ENCODE results near the gene SCAND1. TPM values are rescaled to one million over a fixed set of nuclear protein-coding genes. Genes with fewer than 3 reads are reported as not detected.

SCAND1 gene
- total and polyA plus RNA-seq, 9 of the 15 experiments (the other 6 are each of a cell fraction or from before 2014, with no cell fraction given) = 0.08 to 94.0 (median 5.8) TPM

GRCh38 chr20:35929301-35929700 lies 25.0 kb downstream of the SCAND1 start:
- 100% methylated on average over 2 of the region's 2 CpGs for WGBS (ENCODE audit: insufficient coverage, low coverage, missing lambda C conversion rate)
- Histone ChIP-seq H3K4me3 (no peak overlapping the region), H3K4me2 (ENCODE audit: insufficient read depth, low read length) (no peak overlapping the region), H3K79me2 (ENCODE audit: control insufficient read depth, insufficient read depth, low read length) (no peaks in the 10 kb centered on the region), H3K4me1 (replicated peaks in 1 of 2; ENCODE audit: control insufficient read depth in 2 of 2, insufficient read depth in 2 of 2, low read length in 2 of 2) (no peaks in the 10 kb centered on the region), H2AFZ (ENCODE audit: low read depth, low read length) (no peak overlapping the region), H3K9me3 (replicated peaks; ENCODE audit: control insufficient read depth, insufficient read depth, low read depth, low read length) (no peaks in the 10 kb centered on the region), H3K9me1 (ENCODE audit: control insufficient read depth, insufficient read depth, low read length) (no peaks in the 10 kb centered on the region), H3K27ac (ENCODE audit: extremely low read depth, low read depth, low read length) (no peak overlapping the region), H3K36me3 (ENCODE audit: control insufficient read depth, insufficient read depth, low read length) (peaks cover 43% of the 10 kb centered on the region; the same call in 2 of the 3 replicates), H3K9ac (ENCODE audit: insufficient read depth in 1 of 2, low read depth in 2 of 2, low read length in 2 of 2) (no peak overlapping the region), H3K27me3 (ENCODE audit: control insufficient read depth in 2 of 2, insufficient read depth in 2 of 2, low read length in 2 of 2) (no peaks in the 10 kb centered on the region), H4K20me1 (replicated peaks; ENCODE audit: control insufficient read depth, insufficient read depth, low read length) (no peaks in the 10 kb centered on the region)
- no peak for ATAC-seq
- CTCF ChIA-PET (ENCODE audit: low intra/inter-chr PET ratio) = no interaction called here
- POLR2A ChIA-PET = interaction anchor here (1.5 kb wide), 1 partner anchor 23 kb away, joined by 3 read pairs; no protein-coding TSS in a partner anchor
- no TSS peak for BruUV-seq (replicated peaks)
- in situ Hi-C loops (cut with MboI) = no loop called here
- no peak for DNase-seq (ENCODE audit: extremely low read depth in 1 of 4, low spot score in 3 of 4)
- FAIRE-seq = no peak
- intact Hi-C loops (cut with micrococcal nuclease) = no loop called here
- no peak for TF ChIP-seq U2AF1 (optimal IDR thresholded peaks at IDR 0.05; ENCODE audit: low read depth, low read length)
- no peak for TF ChIP-seq ATF2 (CRISPR knock-in tag; IDR thresholded peaks at IDR 0.05)
- TF ChIP-seq MYBL2 (IDR thresholded peaks at IDR 0.05; ENCODE audit: low read depth) = no peak
- no peak for TF ChIP-seq MYBL2 (CRISPR knock-in tag; IDR thresholded peaks at IDR 0.05; ENCODE audit: borderline replicate concordance)
- TF ChIP-seq POLR2H (tag; IDR thresholded peaks at IDR 0.05; ENCODE audit: low read depth) = no peak
- no peak for TF ChIP-seq ILK (tag; IDR thresholded peaks at IDR 0.05; ENCODE audit: borderline replicate concordance, low read depth)
- no peak for TF ChIP-seq ADNP (tag; IDR thresholded peaks at IDR 0.05)
- TF ChIP-seq MCM7 (IDR thresholded peaks at IDR 0.05) = no peak
- no peak for TF ChIP-seq SRF (CRISPR knock-in tag; IDR thresholded peaks at IDR 0.05)
- TF ChIP-seq KAT2B (IDR thresholded peaks at IDR 0.05; ENCODE audit: low read depth, low read length) = no peak
- TF ChIP-seq ZNF197 (CRISPR knock-in tag; IDR thresholded peaks at IDR 0.05; ENCODE audit: low read depth) = no peak
- TF ChIP-seq ZNF263 (CRISPR knock-in tag; IDR thresholded peaks at IDR 0.05; ENCODE audit: borderline replicate concordance) = no peak
- no peak for TF ChIP-seq CEBPG (CRISPR knock-in tag; IDR thresholded peaks at IDR 0.05)
- no peak for TF ChIP-seq CEBPG (tag; conservative IDR thresholded peaks at IDR 0.05 in 1 of 2, IDR thresholded peaks at IDR 0.05 in 1 of 2)
- no peak for TF ChIP-seq ZKSCAN8 (CRISPR knock-in tag; IDR thresholded peaks at IDR 0.05)
- no peak for TF ChIP-seq FOXM1 (IDR thresholded peaks at IDR 0.05; ENCODE audit: low read depth)
- no peak for TF ChIP-seq FOXM1 (CRISPR knock-in tag; IDR thresholded peaks at IDR 0.05; ENCODE audit: low read depth)
- TF ChIP-seq NCOR1 (IDR thresholded peaks at IDR 0.05) = no peak
- TF ChIP-seq ZBTB34 (CRISPR knock-in tag; IDR thresholded peaks at IDR 0.05) = no peak
- no peak for TF ChIP-seq TCF7L2 (IDR thresholded peaks at IDR 0.05; ENCODE audit: low read depth, low read length)

All from K562 (cell line).